HG03025 (cell line): Measurements from ENCODE around the gene CCIN.

Experiments
- ATAC-seq: cut with Tn5 transposase; IDR thresholded peaks from one replicate; pipeline ENCODE4 v1.9.1; 2021; ENCODE audit warnings: mild to moderate bottlenecking, moderate library complexity; ENCODE audit not compliant: unreplicated experiment, low FRiP score

The CCIN gene

GRCh38 chr9:36188212-36188611, 19.0 kb downstream of the CCIN start:
- ATAC-seq = no peak

DNA sequence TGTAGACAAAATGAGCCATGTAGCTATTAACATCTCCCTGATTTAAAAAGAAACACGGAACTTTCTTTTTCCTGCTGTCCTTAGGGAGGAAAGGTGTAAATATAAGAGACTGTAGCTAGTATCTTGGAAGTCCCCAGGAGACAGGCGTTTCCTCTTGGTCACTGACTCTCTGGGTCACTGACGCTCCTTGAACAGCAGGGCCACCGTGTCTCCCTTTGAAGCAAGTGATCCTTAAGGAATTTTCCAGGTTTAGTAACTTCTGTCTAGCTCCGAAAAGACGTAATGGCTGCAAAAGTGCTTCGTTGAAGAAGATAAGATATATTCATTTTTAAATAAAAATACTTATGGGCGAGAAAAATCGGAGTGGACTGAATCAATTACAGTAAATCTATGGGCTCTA, 20.8 kb downstream of the CCIN start:
- no peak for ATAC-seq

DNA sequence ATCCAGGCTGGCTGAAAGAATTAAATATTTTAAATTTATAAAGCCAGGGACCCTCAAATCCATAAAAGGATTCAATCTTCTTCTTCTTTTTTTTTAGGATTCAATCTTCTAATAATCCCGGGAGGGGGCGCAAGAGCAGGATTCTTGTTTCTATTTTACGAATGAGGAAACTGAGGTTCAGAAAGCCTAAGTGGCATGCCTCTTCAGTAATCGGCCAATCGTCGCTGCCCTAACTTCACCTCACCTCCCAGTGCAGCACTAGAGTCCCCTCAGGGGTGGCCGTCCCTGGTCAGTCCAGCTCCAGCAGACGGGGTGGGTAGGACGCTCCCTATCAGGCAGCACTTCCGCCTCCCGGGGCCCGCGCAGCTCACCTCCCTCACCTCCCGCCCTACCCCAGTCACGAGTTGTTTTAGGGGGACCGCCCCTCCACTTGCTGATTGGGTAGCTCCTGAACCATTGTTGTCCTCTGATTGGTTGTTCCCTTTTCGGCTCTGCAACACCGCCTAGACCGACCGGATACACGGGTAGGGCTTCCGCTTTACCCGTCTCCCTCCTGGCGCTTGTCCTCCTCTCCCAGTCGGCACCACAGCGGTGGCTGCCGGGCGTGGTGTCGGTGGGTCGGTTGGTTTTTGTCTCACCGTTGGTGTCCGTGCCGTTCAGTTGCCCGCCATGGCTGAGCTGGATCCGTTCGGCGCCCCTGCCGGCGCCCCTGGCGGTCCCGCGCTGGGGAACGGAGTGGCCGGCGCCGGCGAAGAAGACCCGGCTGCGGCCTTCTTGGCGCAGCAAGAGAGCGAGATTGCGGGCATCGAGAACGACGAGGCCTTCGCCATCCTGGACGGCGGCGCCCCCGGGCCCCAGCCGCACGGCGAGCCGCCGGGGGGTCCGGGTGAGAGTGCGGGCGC, 21.5 kb downstream of the CCIN start, which contains the start of gene CLTA:
Gene CLTA, plus strand, starts transcription at position 534 of the 902 bp plus-strand sequence. Its CDS starts 136 bp downstream, at position 670.
- ATAC-seq = peak; percentile 96

- peak; percentile 5 for ATAC-seq
Observed at GRCh38 chr9:36191290-36191645, 22.1 kb downstream of the CCIN start.

- ATAC-seq = no peak
Observed at GRCh38 chr9:36191686-36192085, 22.5 kb downstream of the CCIN start.

GRCh38 chr9:36192196-36192595, 23.0 kb downstream of the CCIN start:
- ATAC-seq = no peak

GRCh38 chr9:36193023-36193422, 23.8 kb downstream of the CCIN start:
- no peak for ATAC-seq

GRCh38 chr9:36194326-36195000, 25.3 kb downstream of the CCIN start:
- ATAC-seq = no peak

- no peak for ATAC-seq
Observed at GRCh38 chr9:36204906-36205547, 35.8 kb downstream of the CCIN start.

DNA sequence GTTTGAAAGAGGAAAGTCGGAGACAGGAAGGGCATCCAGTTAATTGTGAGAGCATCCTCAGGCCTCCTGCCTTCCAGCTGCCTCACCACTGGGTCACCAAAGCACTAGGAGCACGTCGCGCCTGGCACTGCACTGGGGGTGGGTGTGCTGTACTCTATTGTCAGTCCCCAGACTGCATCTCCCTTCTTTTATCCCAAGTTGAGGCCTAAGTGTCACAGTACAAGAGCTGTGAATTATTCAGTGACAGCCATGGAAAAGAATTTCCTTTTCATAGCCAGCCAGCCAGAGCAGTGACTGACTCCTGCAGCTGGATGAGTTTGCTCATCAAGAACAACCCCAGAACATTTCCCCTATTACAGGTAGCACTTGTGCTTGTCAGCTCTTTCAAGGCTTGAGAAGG, 37.8 kb downstream of the CCIN start:
- no peak for ATAC-seq

GRCh38 chr9:36207546-36208012, 38.4 kb downstream of the CCIN start:
- ATAC-seq = no peak

GRCh38 chr9:36208521-36209253, 39.5 kb downstream of the CCIN start:
- ATAC-seq = no peak

- no peak for ATAC-seq
Observed at GRCh38 chr9:36210722-36211121, 41.5 kb downstream of the CCIN start.

DNA sequence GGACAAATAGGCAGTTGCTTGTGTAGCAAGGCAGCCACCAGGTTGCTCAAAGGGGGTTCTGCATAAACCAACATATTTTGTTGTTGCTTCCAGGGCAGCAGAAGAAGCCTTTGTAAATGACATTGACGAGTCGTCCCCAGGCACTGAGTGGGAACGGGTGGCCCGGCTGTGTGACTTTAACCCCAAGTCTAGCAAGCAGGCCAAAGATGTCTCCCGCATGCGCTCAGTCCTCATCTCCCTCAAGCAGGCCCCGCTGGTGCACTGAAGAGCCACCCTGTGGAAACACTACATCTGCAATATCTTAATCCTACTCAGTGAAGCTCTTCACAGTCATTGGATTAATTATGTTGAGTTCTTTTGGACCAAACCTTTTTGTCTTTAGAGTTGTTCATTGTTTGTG, 42.3 kb downstream of the CCIN start:
- ATAC-seq = no peak

DNA sequence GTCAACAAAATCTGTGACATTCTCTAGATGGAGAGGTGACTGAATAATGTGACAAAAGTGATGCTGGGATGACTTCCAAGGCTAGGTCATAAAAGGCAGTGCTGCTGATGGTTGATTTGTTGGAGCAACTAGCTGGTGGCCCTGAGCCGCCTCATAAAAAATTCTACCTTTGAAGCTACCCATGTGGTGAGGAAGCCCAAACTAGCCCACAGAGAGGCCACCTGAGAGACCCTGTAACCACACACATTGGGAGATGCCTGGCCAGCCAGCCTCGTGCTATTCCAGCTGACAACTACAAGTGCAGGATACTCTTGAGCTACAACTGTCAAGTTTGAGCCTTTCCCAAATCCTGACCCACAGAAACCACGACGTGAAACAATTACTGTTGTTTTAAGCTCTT, 44.2 kb downstream of the CCIN start:
- no peak for ATAC-seq

DNA sequence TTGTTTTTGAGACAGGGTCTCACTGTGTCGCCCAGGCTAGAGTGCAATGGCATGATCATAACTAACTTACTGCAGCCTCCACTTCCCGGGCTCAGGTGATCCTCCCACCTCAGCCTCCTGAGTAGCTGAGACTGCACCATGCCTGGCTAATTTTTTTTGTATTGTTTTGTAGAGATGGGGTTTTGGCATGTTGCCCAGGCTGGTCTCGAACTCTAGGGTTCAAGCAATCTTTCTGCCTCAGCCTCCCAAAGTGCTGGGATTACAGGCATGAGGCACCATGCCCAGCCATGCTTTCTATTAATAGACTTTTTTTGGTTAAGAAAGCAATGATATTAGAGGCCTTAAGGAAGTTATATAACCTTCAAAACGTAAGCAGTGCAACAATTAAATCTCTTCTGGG, 44.8 kb downstream of the CCIN start:
- ATAC-seq = no peak

DNA sequence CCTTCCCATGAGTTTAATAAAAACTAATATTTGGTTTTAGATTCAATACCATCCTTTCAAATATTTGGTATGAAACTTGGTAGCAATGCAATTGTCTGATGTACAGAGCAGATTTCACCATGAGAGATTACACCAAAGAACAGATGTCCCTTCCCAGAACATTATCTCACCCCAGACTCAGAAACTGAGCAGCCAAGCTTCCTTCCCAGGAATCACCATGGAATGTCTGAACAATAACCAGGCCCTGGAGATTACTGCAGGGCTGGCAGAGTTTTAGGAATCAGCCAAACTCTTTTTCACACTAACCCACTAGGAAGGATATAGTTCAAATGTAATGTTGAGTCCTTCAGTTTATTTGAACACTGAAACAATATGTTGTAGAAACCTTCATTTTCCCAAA, 45.4 kb downstream of the CCIN start:
- no peak for ATAC-seq

DNA sequence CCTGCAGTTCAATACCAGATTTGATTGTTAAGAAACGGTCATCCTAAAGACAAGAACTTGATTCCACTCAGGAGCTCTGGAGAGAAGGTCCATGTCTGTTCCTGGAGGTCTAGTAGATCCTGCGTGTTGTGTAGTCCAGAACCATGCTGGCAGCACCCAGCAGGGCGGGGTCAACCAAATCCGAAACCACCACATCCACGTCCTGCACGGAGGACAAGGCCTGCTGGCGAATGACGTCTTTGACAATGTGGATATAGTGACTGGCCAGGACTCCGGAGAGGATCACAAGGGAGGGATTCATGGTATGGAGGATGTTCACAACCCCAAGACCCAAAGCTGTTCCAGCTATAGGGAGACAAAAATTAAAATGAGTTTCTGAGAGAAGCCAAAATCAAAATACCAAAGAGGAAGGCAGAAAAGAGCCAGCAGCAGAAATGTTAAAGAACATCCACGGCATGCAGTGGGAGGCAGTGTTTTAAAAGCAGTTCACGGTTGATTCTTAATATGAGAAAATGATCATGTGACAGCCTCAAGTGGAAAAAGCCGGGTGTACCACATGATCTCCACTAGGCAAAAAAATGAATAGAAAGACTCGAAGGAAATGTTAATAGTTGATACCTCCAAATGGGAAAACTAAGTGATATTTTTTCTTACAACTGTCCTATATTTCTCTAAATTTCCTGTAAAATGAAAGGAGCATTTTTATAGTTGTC, 48.2 kb downstream of the CCIN start:
- ATAC-seq = no peak

DNA sequence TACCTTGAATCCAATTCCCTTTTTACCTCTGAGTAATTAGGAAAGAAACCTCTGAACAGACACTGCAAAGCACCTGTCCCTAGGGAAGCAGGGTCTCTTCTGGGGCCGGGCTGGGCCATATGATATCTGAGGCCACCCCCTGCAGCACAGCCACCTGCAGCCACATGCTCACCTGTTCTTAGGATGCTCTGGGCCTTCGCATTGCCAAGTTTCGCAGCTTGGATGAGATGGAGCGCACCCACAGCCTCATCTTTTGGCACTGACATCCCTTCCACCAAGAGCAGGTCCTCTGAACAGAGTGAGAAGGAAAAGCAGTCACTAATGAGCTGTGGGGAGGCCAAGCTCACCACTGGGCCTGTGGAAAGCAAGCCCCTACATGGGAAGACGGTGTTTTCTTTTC, 48.8 kb downstream of the CCIN start:
- no peak for ATAC-seq

DNA sequence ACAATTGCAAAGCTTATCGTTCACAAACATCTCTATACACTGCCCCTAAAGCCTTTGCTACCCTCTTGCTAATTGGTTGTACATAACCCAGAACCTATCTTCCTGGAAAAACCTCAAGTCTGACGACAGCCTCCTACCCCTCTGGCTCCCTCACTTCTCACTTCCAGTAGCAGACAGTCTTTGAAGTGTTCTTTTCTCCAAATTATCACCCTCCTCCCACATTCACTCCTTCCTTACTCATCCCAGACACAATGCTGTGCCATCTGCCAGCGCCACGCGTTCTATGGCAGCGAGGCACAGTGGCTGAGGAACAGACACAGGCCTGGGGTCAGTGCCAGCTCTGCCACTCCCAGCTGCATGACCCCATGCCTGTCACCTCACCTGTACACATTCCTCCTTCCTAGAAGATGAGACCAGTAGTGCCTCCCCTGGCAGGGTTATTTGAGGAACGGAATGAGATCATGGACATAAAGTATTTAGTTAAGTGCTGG, 49.3 kb downstream of the CCIN start:
- ATAC-seq = no peak
